Heart left ventricle (tissue), 13 donors: Measurements from ENCODE around the gene STBD1.

Source experiments
- POLR2A ChIP-seq, 2 donors: fragments of 450-650 bp; IDR thresholded peaks; one replicate each; pipeline ENCODE4 v1.6.1; 2017; ENCODE audit warnings: antibody characterized with exemption in 2 of 2, mild to moderate bottlenecking in 2 of 2, moderate library complexity in 2 of 2
- TF ChIP-seq, protein P1 (sequence below), 12 donors: fragments of 200-600 bp; sonication (generic) in 4 of 12; IDR thresholded peaks; one replicate each; pipeline versions ENCODE4 v1.5.0 to v1.8.0; 2018 to 2022; ENCODE audit warnings: antibody characterized with exemption in 12 of 12, mild to moderate bottlenecking in 5 of 12
- donor health status: ischemic (EF 13 %, LVEDD 7.1; RV severe dilation, severe dysfunction).
- donor health status: DM: no; HTN: yes; CAD: no.
- donor health status: DM: no; HTN: no; CAD: no.
- donor health status: ischemic (EF 25% LVEDD 6.9; RV normal size, moderate dysfunction).
- donor health status: ischemic (EF 25% LVEDD 5.7; RV mildly dilated, moderate dysfunction).
- donor health status: ischemic (EF 35%, LVEDD 5.7; RV mildly dilated, moderate dysfunction).
- donor health status: nonischemic (EF 11% LVEDD 7.7; RV severe dilation, severe dysfunction).
- donor health status: DM: yes; HTN: yes; CAD: no.
- donor health status: PGD.
- donor health status: ischemic (EF 29% LVEDD 5.4; RV normal size, mild dysfunction).
- donor health status: nonischemic (EF 23%, LVEDD 6.1; RV moderate dilation, normal function).

DNA sequence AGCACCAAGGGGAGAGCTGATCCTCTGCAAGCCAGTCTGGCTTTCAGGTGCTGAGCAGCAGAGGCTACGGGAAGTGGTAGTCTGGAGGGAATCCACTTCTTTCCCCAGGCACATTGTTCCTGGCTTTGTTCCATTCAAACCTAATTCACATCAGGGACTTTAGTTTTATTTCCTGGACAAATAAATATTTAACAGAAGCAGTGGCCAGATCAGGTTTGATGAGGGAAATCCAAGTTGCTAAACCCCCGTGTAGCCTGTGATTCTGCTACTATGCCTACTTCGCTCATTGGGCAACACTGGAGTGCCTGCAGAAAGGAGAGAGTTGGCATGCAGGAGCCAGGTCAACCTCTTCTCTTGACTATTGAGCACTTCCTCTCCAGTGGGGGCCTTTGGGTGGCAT, 13.8 kb upstream of the STBD1 start:
- TF ChIP-seq, protein P1, sequence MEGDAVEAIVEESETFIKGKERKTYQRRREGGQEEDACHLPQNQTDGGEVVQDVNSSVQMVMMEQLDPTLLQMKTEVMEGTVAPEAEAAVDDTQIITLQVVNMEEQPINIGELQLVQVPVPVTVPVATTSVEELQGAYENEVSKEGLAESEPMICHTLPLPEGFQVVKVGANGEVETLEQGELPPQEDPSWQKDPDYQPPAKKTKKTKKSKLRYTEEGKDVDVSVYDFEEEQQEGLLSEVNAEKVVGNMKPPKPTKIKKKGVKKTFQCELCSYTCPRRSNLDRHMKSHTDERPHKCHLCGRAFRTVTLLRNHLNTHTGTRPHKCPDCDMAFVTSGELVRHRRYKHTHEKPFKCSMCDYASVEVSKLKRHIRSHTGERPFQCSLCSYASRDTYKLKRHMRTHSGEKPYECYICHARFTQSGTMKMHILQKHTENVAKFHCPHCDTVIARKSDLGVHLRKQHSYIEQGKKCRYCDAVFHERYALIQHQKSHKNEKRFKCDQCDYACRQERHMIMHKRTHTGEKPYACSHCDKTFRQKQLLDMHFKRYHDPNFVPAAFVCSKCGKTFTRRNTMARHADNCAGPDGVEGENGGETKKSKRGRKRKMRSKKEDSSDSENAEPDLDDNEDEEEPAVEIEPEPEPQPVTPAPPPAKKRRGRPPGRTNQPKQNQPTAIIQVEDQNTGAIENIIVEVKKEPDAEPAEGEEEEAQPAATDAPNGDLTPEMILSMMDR (IDR thresholded peaks at IDR 0.05), result no peak
- no peak for TF ChIP-seq POLR2A (IDR thresholded peaks at IDR 0.05)
